Brain pericyte (primary cell): Measurements from ENCODE around the gene INIP.

Experiments
- DNase-seq: peaks from one replicate; pipeline ENCODE4 v3.0.0-alpha.2; 2012; ENCODE audit warnings: low read depth, low spot score

Gene INIP

GRCh38 chr9:112717661-112718331 is at the start of gene INIP:
TSS of gene INIP (minus strand) at chr9:112718117. CDS start at chr9:112716485, 1,632 bp downstream.
- DNase-seq, result peak; percentile 72

- no peak for DNase-seq
Observed at GRCh38 chr9:112765281-112765680, 47.4 kb upstream of the INIP start.

GRCh38 chr9:112764837-112765236 is 46.9 kb upstream of the INIP start:
- DNase-seq, result no peak

GRCh38 chr9:112764344-112764743 is 46.4 kb upstream of the INIP start:
- DNase-seq, result no peak

GRCh38 chr9:112762726-112763518 is 45.0 kb upstream of the INIP start:
- DNase-seq, result no peak

- no peak for DNase-seq
Observed at GRCh38 chr9:112761912-112762655, 44.2 kb upstream of the INIP start.

GRCh38 chr9:112760821-112761220 is 42.9 kb upstream of the INIP start:
- no peak for DNase-seq

- no peak for DNase-seq
Observed at GRCh38 chr9:112757940-112758339, 40.0 kb upstream of the INIP start.

GRCh38 chr9:112757282-112757883 is 39.5 kb upstream of the INIP start:
- no peak for DNase-seq

GRCh38 chr9:112755675-112756074 is 37.8 kb upstream of the INIP start:
- DNase-seq, result no peak

GRCh38 chr9:112755016-112755427 is 37.1 kb upstream of the INIP start:
- no peak for DNase-seq

GRCh38 chr9:112754578-112754977 is 36.7 kb upstream of the INIP start:
- no peak for DNase-seq

GRCh38 chr9:112753725-112754124 is 35.8 kb upstream of the INIP start:
- DNase-seq, result no peak

GRCh38 chr9:112752334-112753125 is 34.6 kb upstream of the INIP start:
- no peak for DNase-seq

- DNase-seq, result peak; percentile 45
Observed at GRCh38 chr9:112751056-112751795, 33.3 kb upstream of the INIP start.

GRCh38 chr9:112750764-112751055 is 32.8 kb upstream of the INIP start:
- no peak for DNase-seq

GRCh38 chr9:112750016-112750763 is 32.3 kb upstream of the INIP start, which contains the start of gene SNX30:
TSS of gene SNX30 (plus strand) at chr9:112750760. CDS start at chr9:112751002, 242 bp downstream.
- DNase-seq, result peak; percentile 34

- no peak for DNase-seq
Observed at GRCh38 chr9:112747094-112747493, 29.2 kb upstream of the INIP start.

GRCh38 chr9:112744177-112744576 is 26.3 kb upstream of the INIP start:
- no peak for DNase-seq
